HG03354 (cell line): ENCODE results near the gene NEK5.

ENCODE experiments used
- ATAC-seq: cut with Tn5 transposase; IDR thresholded peaks from one replicate; pipeline ENCODE4 v1.9.1; 2021; ENCODE audit warnings: mild to moderate bottlenecking; ENCODE audit not compliant: unreplicated experiment, poor library complexity, severe bottlenecking

Gene NEK5

DNA sequence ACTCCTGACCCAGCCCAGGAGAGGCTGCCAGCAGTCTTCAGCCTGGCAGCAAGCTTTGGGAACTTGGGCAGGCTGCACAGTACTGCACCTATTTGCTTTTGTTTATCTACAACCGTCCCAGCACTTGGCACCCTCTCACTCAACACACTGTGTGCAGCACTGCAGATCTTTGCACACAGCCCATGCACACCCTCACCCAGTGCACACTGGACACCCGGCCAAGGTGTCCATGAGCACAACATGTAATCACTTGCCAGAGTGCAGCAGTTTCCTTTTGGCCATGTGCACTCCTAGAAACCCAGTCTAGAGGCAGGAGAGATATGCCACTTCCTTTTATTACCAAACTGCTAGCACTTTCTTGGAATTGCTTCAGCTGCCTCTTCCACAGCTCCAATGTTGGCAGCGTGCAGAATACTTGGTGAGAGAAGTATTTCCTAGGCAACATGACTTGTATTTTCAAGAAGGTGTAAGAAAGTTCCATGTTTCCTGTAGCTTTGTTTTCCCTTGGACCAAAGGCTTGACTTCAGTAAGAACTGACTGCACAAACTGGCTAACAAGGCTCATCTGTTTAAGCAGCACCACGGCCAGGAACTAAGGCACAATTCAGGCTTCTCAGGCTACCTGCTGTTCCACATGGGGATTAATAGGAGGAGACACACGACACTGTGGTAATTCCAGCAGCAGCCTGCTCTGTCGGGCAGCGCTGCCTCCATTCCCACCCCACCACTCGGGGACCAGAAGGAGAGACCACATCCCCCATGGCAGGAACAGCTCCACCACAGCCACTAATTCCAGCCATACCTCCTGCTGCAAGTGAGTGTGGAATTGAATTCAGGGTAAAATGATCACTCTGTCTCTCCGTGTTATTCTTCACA is 133.0 kb downstream of the NEK5 start:
- ATAC-seq: no peak

DNA sequence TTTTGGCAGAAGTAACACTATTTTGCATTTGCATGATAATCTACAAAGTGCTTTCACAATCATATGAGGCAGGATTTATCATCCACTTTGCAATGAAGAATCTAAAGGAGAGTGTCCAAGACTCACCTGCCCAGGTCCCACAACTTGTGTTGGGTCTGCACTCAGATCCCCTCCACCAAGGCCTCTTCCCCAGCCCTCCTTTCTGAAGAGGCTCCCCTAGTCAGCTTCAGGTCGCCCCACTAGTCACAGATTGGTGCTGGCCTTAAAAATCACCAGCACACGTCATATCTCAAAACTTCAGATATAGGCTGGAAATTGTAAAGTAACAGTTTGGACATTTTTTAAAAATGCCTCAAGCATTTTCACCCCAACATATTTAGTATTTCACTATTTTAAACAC is 135.2 kb downstream of the NEK5 start:
- no peak for ATAC-seq

DNA sequence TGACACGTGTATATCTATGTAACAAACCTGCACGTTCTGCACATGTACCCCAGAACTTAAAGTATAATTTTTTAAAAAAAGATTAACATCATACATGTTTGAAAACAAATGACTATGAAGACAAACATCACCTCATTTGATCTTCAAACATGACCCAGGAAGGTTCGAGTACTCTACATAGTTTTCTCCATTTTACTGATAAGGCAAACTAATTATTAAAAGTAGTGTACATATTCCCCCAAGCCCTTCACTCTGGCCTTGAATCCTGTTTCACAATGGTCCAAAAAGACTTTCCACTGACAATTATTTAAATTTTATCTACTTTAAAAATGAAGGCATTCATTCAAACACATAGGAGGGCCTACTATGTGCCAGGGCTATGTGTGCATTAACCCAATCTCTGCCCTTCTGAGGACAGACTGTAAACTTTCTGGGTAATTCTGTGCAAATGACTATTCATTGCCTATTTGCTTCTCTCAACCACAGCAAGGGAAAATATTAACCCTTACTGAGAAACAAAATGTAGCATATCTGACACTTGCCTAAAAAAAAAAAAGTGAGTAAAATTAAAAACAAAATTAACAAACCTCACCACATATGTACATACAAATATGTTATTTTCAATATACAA is 139.8 kb downstream of the NEK5 start:
- ATAC-seq: no peak
